CD14-positive monocyte (primary cell): Measurements from ENCODE around the gene DMGDH. TPM values are rescaled to one million over a fixed set of nuclear protein-coding genes. Genes with fewer than 3 reads are reported as not detected.

ENCODE experiments used
- DNase-seq, 3 donors: peaks; one replicate each; pipeline ENCODE4 v3.0.0-alpha.2; 2011 to 2022
- H2AFZ ChIP-seq: 2 replicates; pipeline ENCODE4 v1.6.0; 2012; ENCODE audit warnings: mild to moderate bottlenecking, low read depth, low read length, inconsistent platforms; ENCODE audit not compliant: insufficient read depth, poor library complexity, severe bottlenecking
- H3K27ac ChIP-seq, 2 donors: 1 replicate in 1 of 2; 2 replicates in 1 of 2; pipeline ENCODE4 v1.5.1; 2012 to 2013; ENCODE audit warnings: low read length in 2 of 2, control low read depth in 1 of 2, inconsistent platforms in 1 of 2, low read depth in 1 of 2, mild to moderate bottlenecking in 1 of 2
- H3K27me3 ChIP-seq, 2 donors: one replicate each; pipeline versions ENCODE4 v1.6.0 to v1.6.1; 2011 to 2013; ENCODE audit warnings: low read length in 2 of 2; ENCODE audit not compliant: control insufficient read depth in 2 of 2, insufficient read depth in 2 of 2
- H3K36me3 ChIP-seq, 2 donors: replicated peaks in 1 of 2; 1 replicate in 1 of 2; 2 replicates in 1 of 2; pipeline versions ENCODE4 v1.5.1 to v1.6.1; 2012 to 2013; ENCODE audit warnings: low read length in 2 of 2, control low read depth in 1 of 2, inconsistent platforms in 1 of 2, mild to moderate bottlenecking in 1 of 2; ENCODE audit not compliant: insufficient read depth in 2 of 2, control insufficient read depth in 1 of 2
- H3K4me1 ChIP-seq, 2 donors: 1 replicate in 1 of 2; 2 replicates in 1 of 2; pipeline versions ENCODE4 v1.5.1 to v1.6.1; 2012 to 2013; ENCODE audit warnings: low read length in 2 of 2, control low read depth in 1 of 2, inconsistent platforms in 1 of 2, mild to moderate bottlenecking in 1 of 2, moderate library complexity in 1 of 2; ENCODE audit not compliant: insufficient read depth in 2 of 2, control insufficient read depth in 1 of 2
- H3K4me2 ChIP-seq: replicated peaks from 2 replicates; pipeline ENCODE3; 2012; ENCODE audit warnings: low read length, moderate library complexity, mild to moderate bottlenecking; ENCODE audit not compliant: poor library complexity, severe bottlenecking; ENCODE audit errors: extremely low read depth
- H3K4me3 ChIP-seq, 3 experiments: fragments of 200-600 bp in 1 of 3; sonication (generic) in 1 of 3; replicated peaks in 1 of 3; 1 replicate in 2 of 3; 2 replicates in 1 of 3; pipeline ENCODE4 v1.5.1; 2011 to 2013; ENCODE audit warnings: low read length in 3 of 3, mild to moderate bottlenecking in 3 of 3, control low read depth in 2 of 3, low read depth in 2 of 3, inconsistent platforms in 1 of 3, moderate library complexity in 1 of 3
- H3K79me2 ChIP-seq: 2 replicates; pipeline ENCODE4 v1.6.0; 2012; ENCODE audit warnings: mild to moderate bottlenecking, control low read depth, inconsistent platforms, low read length, moderate library complexity; ENCODE audit not compliant: insufficient read depth
- H3K9ac ChIP-seq: 2 replicates; pipeline ENCODE4 v1.6.0; 2017; ENCODE audit warnings: low read length, mild to moderate bottlenecking; ENCODE audit not compliant: insufficient read depth, poor library complexity, severe bottlenecking
- H3K9me3 ChIP-seq, 2 donors: replicated peaks in 1 of 2; 1 replicate in 1 of 2; 2 replicates in 1 of 2; pipeline versions ENCODE4 v1.5.1 to v1.6.1; 2012 to 2013; ENCODE audit warnings: low read length in 2 of 2, control low read depth in 1 of 2; ENCODE audit not compliant: control insufficient read depth in 1 of 2, insufficient read depth in 1 of 2
- H4K20me1 ChIP-seq: 2 replicates; pipeline ENCODE4 v1.6.0; 2012; ENCODE audit warnings: mild to moderate bottlenecking, low read length, control low read depth, moderate library complexity; ENCODE audit not compliant: insufficient read depth
- H3K27ac Mint-ChIP-seq, 7 donors: one replicate each; pipeline ENCODE4 v1.8.0; 2020; ENCODE audit warnings: mild to moderate bottlenecking in 7 of 7, mixed read lengths in 7 of 7, moderate library complexity in 6 of 7, inconsistent platforms in 2 of 7
- H3K27me3 Mint-ChIP-seq, 3 donors: one replicate each; pipeline ENCODE4 v1.8.0; 2021 to 2022; ENCODE audit warnings: low read depth in 3 of 3, mild to moderate bottlenecking in 3 of 3, mixed read lengths in 3 of 3, moderate library complexity in 3 of 3, inconsistent platforms in 1 of 3
- H3K36me3 Mint-ChIP-seq, 2 donors: one replicate each; pipeline ENCODE4 v1.8.0; 2020; ENCODE audit warnings: mixed read lengths in 2 of 2, inconsistent platforms in 1 of 2, mild to moderate bottlenecking in 1 of 2
- H3K4me1 Mint-ChIP-seq: one replicate; pipeline ENCODE4 v1.8.0; 2020; ENCODE audit warnings: mild to moderate bottlenecking, mixed read lengths
- H3K4me3 Mint-ChIP-seq, 2 donors: one replicate each; pipeline ENCODE4 v1.8.0; 2020; ENCODE audit warnings: mild to moderate bottlenecking in 2 of 2, mixed read lengths in 2 of 2, moderate library complexity in 1 of 2
- H3K9me3 Mint-ChIP-seq, 7 donors: one replicate each; pipeline ENCODE4 v1.8.0; 2020 to 2022; ENCODE audit warnings: mixed read lengths in 7 of 7, mild to moderate bottlenecking in 6 of 7, moderate library complexity in 6 of 7, inconsistent platforms in 2 of 7
- WGBS: methylation state at CpG from one replicate; pipeline ENCODE4 v1.1.5; 2013; ENCODE audit warnings: missing lambda C conversion rate; ENCODE audit not compliant: insufficient coverage; 5-methylcytosine and 5-hydroxymethylcytosine counted together
- intact Hi-C, 2 donors: fragments of 100-400 bp; cut with micrococcal nuclease; formaldehyde crosslinking; loops; one replicate each; pipeline versions ENCODE4 v1.15.0 to v1.15.1; 2023
- polyA plus RNA-seq, 3 donors: library from polyadenylated mRNA; depleted of rRNA in 1 of 3; unstranded in 2 of 3; stranded (reverse) in 1 of 3; fragments of 300-500 nt in 2 of 3; fragments of >200 nt in 1 of 3; fragmentation: Illumina TruSeq in 2 of 3; gene quantifications; 1 replicate in 2 of 3; 2 replicates in 1 of 3; pipeline ENCODE4 v1.2.3, GENCODE V29; 2012 to 2021
- TF ChIP-seq, protein P1 (sequence below): fragments of 200-600 bp; IDR thresholded peaks from one replicate; pipeline ENCODE4 v1.8.0; 2022; ENCODE audit warnings: antibody characterized with exemption, mild to moderate bottlenecking

DMGDH gene
- polyA plus RNA-seq, 3 donors = not detected

DNA sequence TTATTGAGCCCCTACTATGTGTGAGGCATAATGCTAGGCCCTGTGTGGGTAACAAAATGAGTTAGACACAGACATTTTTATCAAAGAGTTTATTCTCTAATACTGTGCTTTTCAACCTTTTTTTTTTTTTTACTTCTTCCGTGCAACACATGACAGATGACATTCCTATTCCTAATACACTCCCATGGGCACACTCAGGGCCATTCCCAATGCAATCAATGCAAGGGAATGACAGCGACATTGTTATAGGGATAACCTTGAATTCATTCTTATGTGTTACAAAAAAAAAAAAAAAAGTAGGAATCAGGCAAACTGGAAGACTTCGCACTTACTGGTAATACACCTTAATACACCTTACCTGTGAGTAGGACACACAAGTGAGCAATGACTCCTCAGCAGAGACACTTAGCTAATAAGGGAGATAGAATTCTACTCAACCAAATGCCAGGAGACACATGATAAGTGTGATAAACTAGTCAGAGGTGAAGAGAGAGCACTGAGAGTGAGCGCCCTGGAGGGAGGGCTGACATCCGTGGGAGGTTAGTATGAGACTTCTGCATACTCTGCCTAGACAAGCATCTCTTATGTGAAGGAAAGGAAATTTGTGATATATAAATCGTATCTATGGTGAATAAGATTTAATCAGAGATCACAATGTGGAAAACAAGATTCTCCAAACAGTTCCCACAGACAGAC lies 63.4 kb downstream of the DMGDH start:
- no peaks in the 10 kb centered on the region for H3K9me3 Mint-ChIP-seq
- WGBS = no CpG with 5 or more reads among the region's 6 CpGs

DNA sequence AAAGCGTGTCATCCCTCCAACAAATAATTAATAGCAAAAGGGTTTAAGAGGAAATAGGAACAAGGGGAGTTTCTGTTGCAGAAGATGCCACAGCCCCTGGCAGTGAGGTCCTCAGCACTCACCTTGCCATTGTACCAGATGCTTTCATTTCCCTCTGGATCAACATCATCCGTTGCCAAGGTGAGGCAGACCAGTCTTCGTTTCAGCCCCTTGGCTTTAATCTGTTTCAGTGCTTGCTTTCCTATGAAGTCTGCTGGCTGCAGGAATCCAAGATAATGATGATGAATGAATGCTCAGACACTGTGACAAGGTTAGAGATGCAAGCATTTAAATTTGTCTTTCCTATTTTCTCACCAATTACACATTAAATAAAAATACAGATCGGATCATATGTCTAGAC lies 64.3 kb downstream of the DMGDH start:
- H3K4me3 ChIP-seq = no peak overlapping the region
- no peaks in the 10 kb centered on the region for H3K4me1 ChIP-seq
- intact Hi-C loops = no loop called here
- H2AFZ ChIP-seq = no peak overlapping the region
- H4K20me1 ChIP-seq = no peaks in the 10 kb centered on the region
- TF ChIP-seq, protein P1, sequence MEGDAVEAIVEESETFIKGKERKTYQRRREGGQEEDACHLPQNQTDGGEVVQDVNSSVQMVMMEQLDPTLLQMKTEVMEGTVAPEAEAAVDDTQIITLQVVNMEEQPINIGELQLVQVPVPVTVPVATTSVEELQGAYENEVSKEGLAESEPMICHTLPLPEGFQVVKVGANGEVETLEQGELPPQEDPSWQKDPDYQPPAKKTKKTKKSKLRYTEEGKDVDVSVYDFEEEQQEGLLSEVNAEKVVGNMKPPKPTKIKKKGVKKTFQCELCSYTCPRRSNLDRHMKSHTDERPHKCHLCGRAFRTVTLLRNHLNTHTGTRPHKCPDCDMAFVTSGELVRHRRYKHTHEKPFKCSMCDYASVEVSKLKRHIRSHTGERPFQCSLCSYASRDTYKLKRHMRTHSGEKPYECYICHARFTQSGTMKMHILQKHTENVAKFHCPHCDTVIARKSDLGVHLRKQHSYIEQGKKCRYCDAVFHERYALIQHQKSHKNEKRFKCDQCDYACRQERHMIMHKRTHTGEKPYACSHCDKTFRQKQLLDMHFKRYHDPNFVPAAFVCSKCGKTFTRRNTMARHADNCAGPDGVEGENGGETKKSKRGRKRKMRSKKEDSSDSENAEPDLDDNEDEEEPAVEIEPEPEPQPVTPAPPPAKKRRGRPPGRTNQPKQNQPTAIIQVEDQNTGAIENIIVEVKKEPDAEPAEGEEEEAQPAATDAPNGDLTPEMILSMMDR = no peak
- DNase-seq = no peak
- H3K36me3 Mint-ChIP-seq = no peaks in the 10 kb centered on the region
- no peaks in the 10 kb centered on the region for H3K9me3 ChIP-seq
- no peaks in the 10 kb centered on the region for H3K4me1 Mint-ChIP-seq
- H3K9me3 Mint-ChIP-seq = peaks cover 0 to 2% (median 0%) of the 10 kb centered on the region in 7 donors
- H3K27ac ChIP-seq = no peak overlapping the region
- H3K4me2 ChIP-seq = no peak overlapping the region
- H3K9ac ChIP-seq = no peak overlapping the region
- H3K79me2 ChIP-seq = no peaks in the 10 kb centered on the region
- 72% methylated on average over 2 of the region's 4 CpGs for WGBS
- H3K27me3 ChIP-seq = no peaks in the 10 kb centered on the region
- H3K36me3 ChIP-seq = no peaks in the 10 kb centered on the region
- H3K4me3 Mint-ChIP-seq = no peak overlapping the region
- no peak overlapping the region for H3K27ac Mint-ChIP-seq
- peaks cover 2 to 13% (median 6%) of the 10 kb centered on the region in 3 donors for H3K27me3 Mint-ChIP-seq

More for the DNA sequence above, 63.4 kb downstream of the DMGDH start:
- H3K27me3 Mint-ChIP-seq = peaks cover 2 to 9% (median 4%) of the 10 kb centered on the region in 3 donors
- no peak overlapping the region for H3K27ac Mint-ChIP-seq
- H3K36me3 Mint-ChIP-seq = no peaks in the 10 kb centered on the region
- H3K36me3 ChIP-seq = no peaks in the 10 kb centered on the region
- no peak overlapping the region for H3K4me2 ChIP-seq
- no peak overlapping the region for H2AFZ ChIP-seq
- H3K27me3 ChIP-seq = no peaks in the 10 kb centered on the region
- H3K4me3 Mint-ChIP-seq = no peak overlapping the region
- no peaks in the 10 kb centered on the region for H4K20me1 ChIP-seq
- H3K4me1 ChIP-seq = no peaks in the 10 kb centered on the region
- DNase-seq = no peak
- H3K79me2 ChIP-seq = no peaks in the 10 kb centered on the region
- TF ChIP-seq, protein P1 = no peak
- H3K9ac ChIP-seq = no peak overlapping the region
- no peaks in the 10 kb centered on the region for H3K9me3 ChIP-seq
- H3K4me1 Mint-ChIP-seq = no peaks in the 10 kb centered on the region
- H3K27ac ChIP-seq = no peak overlapping the region
- no peak overlapping the region for H3K4me3 ChIP-seq
- intact Hi-C loops = no loop called here
